SU-DHL-6 (cell line): ENCODE data around the gene CCDC122.

ENCODE experiments used
- H2AFZ ChIP-seq: fragments of 200-600 bp; sonication (generic); 2 replicates; pipeline ENCODE4 v1.6.1; 2014; ENCODE audit warnings: low read depth, mild to moderate bottlenecking, moderate library complexity, mixed read lengths, antibody characterized with exemption, low read length; ENCODE audit not compliant: severe bottlenecking
- H3F3A ChIP-seq: fragments of 200-600 bp; shearing (Covaris generic); 2 replicates; pipeline ENCODE4 v1.6.0; 2016; ENCODE audit warnings: antibody characterized with exemption, mild to moderate bottlenecking; ENCODE audit not compliant: insufficient read depth
- H3K27ac ChIP-seq: fragments of 200-600 bp; sonication (generic); 2 replicates; pipeline ENCODE4 v1.5.1; 2016; ENCODE audit warnings: low read depth, mild to moderate bottlenecking, low read length, moderate library complexity, mixed read lengths
- H3K27me3 ChIP-seq: fragments of 200-600 bp; sonication (generic), shearing (Covaris generic); 2 replicates; pipeline ENCODE4 v1.6.0; 2014; ENCODE audit warnings: mild to moderate bottlenecking, low read length
- H3K36me3 ChIP-seq: fragments of 200-600 bp; sonication (generic); 2 replicates; pipeline ENCODE4 v1.6.1; 2014; ENCODE audit warnings: mild to moderate bottlenecking, low read length, mixed read lengths
- H3K4me2 ChIP-seq: fragments of 300-600, 200-600 bp; shearing (Covaris generic), sonication (generic); 2 replicates; pipeline ENCODE4 v1.6.0; 2014; ENCODE audit warnings: low read length, low read depth, mild to moderate bottlenecking; ENCODE audit not compliant: poor library complexity, severe bottlenecking
- H3K4me3 ChIP-seq: fragments of 200-600 bp; sonication (generic); 2 replicates; pipeline ENCODE4 v1.5.1; 2014; ENCODE audit warnings: antibody characterized with exemption, low read length, mild to moderate bottlenecking, mixed read lengths; ENCODE audit not compliant: insufficient read depth, poor library complexity, severe bottlenecking
- H3K79me2 ChIP-seq: fragments of 200-600 bp; sonication (generic); 2 replicates; pipeline ENCODE4 v1.6.1; 2014; ENCODE audit warnings: mild to moderate bottlenecking, low read length, moderate library complexity; ENCODE audit not compliant: insufficient read depth
- H3K9ac ChIP-seq: fragments of 200-600 bp; sonication (generic); 2 replicates; pipeline ENCODE4 v1.7.0; 2014; ENCODE audit warnings: mild to moderate bottlenecking, low read length
- H3K9me2 ChIP-seq: fragments of 200-600 bp; sonication (generic); replicated peaks from 2 replicates; pipeline ENCODE4 v1.6.1; 2014; ENCODE audit warnings: low read length; ENCODE audit not compliant: insufficient read depth
- H3K9me3 ChIP-seq: fragments of 200-600 bp; sonication (generic); 2 replicates; pipeline ENCODE4 v1.6.1; 2014; ENCODE audit warnings: low read length, mixed read lengths; ENCODE audit not compliant: insufficient read depth
- H4K20me1 ChIP-seq: fragments of 200-600 bp; sonication (generic); 2 replicates; pipeline ENCODE4 v1.6.1; 2014; ENCODE audit warnings: low read depth, mild to moderate bottlenecking, antibody characterized with exemption, low read length, moderate library complexity, mixed read lengths
- CTCF ChIP-seq: fragments of 200-600 bp; sonication (generic); IDR thresholded peaks from one replicate; pipeline ENCODE4 v1.5.1; 2017; ENCODE audit warnings: antibody characterized with exemption, mild to moderate bottlenecking, low read length, moderate library complexity; ENCODE audit not compliant: insufficient read depth, poor library complexity, severe bottlenecking
- EZH2phosphoT487 ChIP-seq: fragments of 200-600 bp; sonication (generic), shearing (Covaris generic); conservative IDR thresholded peaks from 2 replicates; pipeline ENCODE4 v1.6.1; 2018; ENCODE audit warnings: mild to moderate bottlenecking, antibody characterized with exemption, low read length, moderate library complexity, mixed read lengths

Gene CCDC122

GRCh38 chr13:43799191-43799590, 80.3 kb downstream of the CCDC122 start:
- no peaks in the 10 kb centered on the region for H3K79me2 ChIP-seq
- TF ChIP-seq EZH2phosphoT487 (no peak), CTCF (no peak)

GRCh38 chr13:43797869-43798268, 81.7 kb downstream of the CCDC122 start:
- Histone ChIP-seq H3K9me3 (no peaks in the 10 kb centered on the region), H3K9me2 (no peaks in the 10 kb centered on the region), H4K20me1 (no peaks in the 10 kb centered on the region), H3K36me3 (no peaks in the 10 kb centered on the region), H2AFZ (no peak overlapping the region), H3K4me3 (no peak overlapping the region), H3K27ac (no peak overlapping the region), H3F3A (no peaks in the 10 kb centered on the region), H3K4me2 (no peak overlapping the region), H3K9ac (no peak overlapping the region), H3K79me2 (no peaks in the 10 kb centered on the region), H3K27me3 (no peaks in the 10 kb centered on the region)
- TF ChIP-seq CTCF (no peak), EZH2phosphoT487 (no peak)

More at GRCh38 chr13:43799191-43799590, 80.3 kb downstream of the CCDC122 start:
- Histone ChIP-seq H3K4me3 (no peak overlapping the region), H3K9me2 (no peaks in the 10 kb centered on the region), H3K9me3 (no peaks in the 10 kb centered on the region), H3K4me2 (no peak overlapping the region), H3K9ac (no peak overlapping the region), H4K20me1 (no peaks in the 10 kb centered on the region), H2AFZ (no peak overlapping the region), H3K36me3 (no peaks in the 10 kb centered on the region), H3F3A (no peaks in the 10 kb centered on the region), H3K27me3 (no peaks in the 10 kb centered on the region), H3K27ac (no peak overlapping the region)

- H3K36me3 ChIP-seq = no peaks in the 10 kb centered on the region
- no peak overlapping the region for H3K27ac ChIP-seq
- no peak overlapping the region for H2AFZ ChIP-seq
- TF ChIP-seq CTCF = no peak
- TF ChIP-seq EZH2phosphoT487 = no peak
- no peaks in the 10 kb centered on the region for H3K79me2 ChIP-seq
- no peak overlapping the region for H3K9ac ChIP-seq
- no peaks in the 10 kb centered on the region for H4K20me1 ChIP-seq
- no peaks in the 10 kb centered on the region for H3K9me2 ChIP-seq
- H3K4me2 ChIP-seq = no peak overlapping the region
- no peaks in the 10 kb centered on the region for H3K27me3 ChIP-seq
- no peaks in the 10 kb centered on the region for H3K9me3 ChIP-seq
- H3K4me3 ChIP-seq = no peak overlapping the region
- no peaks in the 10 kb centered on the region for H3F3A ChIP-seq
These were observed 82.4 kb downstream of the CCDC122 start for GRCh38 chr13:43797159-43797558.
